WTC11 (cell line): ENCODE measurements around the gene ZDHHC11.
"Not testable (repeated sequence)": the region's sequence is repeated elsewhere in the genome, so short reads cannot be mapped to it uniquely, and the experiment has no call there.

Experiments
- CREM ChIP-seq: sonication (generic); formaldehyde crosslinking; IDR thresholded peaks from 2 replicates; pipeline ENCODE4 v1.8.1; 2022; ENCODE audit warnings: mild to moderate bottlenecking, missing genetic modification reagents, moderate library complexity
- E2F1 ChIP-seq: sonication (generic); formaldehyde crosslinking; IDR thresholded peaks from 2 replicates; pipeline ENCODE4 v1.8.0; 2022; ENCODE audit warnings: mild to moderate bottlenecking, missing genetic modification reagents
- IRF1 ChIP-seq: sonication (generic); formaldehyde crosslinking; IDR thresholded peaks from 2 replicates; pipeline ENCODE4 v1.8.0; 2023; ENCODE audit warnings: missing genetic modification reagents
- NR3C1 ChIP-seq: sonication (generic); formaldehyde crosslinking; conservative IDR thresholded peaks from 2 replicates; pipeline ENCODE4 v1.8.1; 2023; ENCODE audit warnings: low read depth, mild to moderate bottlenecking, missing genetic modification reagents
- TF ChIP-seq, protein P1 (sequence below): fragments of 200-600 bp; IDR thresholded peaks from 2 replicates; pipeline ENCODE4 v1.8.0; 2022; ENCODE audit warnings: antibody characterized with exemption
- TF ChIP-seq, protein P2 (sequence below): sonication (generic); formaldehyde crosslinking; IDR thresholded peaks from 2 replicates; pipeline ENCODE4 v1.8.0; 2022; ENCODE audit warnings: mild to moderate bottlenecking, missing genetic modification reagents

GRCh38 chr5:753567-754142, 97.1 kb downstream of the ZDHHC11 start:
- TF ChIP-seq, protein P1, sequence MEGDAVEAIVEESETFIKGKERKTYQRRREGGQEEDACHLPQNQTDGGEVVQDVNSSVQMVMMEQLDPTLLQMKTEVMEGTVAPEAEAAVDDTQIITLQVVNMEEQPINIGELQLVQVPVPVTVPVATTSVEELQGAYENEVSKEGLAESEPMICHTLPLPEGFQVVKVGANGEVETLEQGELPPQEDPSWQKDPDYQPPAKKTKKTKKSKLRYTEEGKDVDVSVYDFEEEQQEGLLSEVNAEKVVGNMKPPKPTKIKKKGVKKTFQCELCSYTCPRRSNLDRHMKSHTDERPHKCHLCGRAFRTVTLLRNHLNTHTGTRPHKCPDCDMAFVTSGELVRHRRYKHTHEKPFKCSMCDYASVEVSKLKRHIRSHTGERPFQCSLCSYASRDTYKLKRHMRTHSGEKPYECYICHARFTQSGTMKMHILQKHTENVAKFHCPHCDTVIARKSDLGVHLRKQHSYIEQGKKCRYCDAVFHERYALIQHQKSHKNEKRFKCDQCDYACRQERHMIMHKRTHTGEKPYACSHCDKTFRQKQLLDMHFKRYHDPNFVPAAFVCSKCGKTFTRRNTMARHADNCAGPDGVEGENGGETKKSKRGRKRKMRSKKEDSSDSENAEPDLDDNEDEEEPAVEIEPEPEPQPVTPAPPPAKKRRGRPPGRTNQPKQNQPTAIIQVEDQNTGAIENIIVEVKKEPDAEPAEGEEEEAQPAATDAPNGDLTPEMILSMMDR, result not testable (repeated sequence)
- not testable (repeated sequence) for TF ChIP-seq IRF1; NR3C1; CREM (CRISPR knock-in tag); E2F1 (CRISPR knock-in tag)
- TF ChIP-seq, protein P2, sequence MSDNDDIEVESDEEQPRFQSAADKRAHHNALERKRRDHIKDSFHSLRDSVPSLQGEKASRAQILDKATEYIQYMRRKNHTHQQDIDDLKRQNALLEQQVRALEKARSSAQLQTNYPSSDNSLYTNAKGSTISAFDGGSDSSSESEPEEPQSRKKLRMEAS (CRISPR knock-in tag), result not testable (repeated sequence)
